Stimulated activated CD4-positive, alpha-beta T cell treated with anti-CD3 and anti-CD28 coated beads, Interleukin-1b, Interleukin-23, amount 100 ng/mL, for 4 hours (primary cell): Measurements from ENCODE around the gene PPM1J.

Source experiments
- DNase-seq, 2 donors: peaks; one replicate each; pipeline ENCODE4 v3.0.0-alpha.2; 2020; ENCODE audit warnings: low read depth in 2 of 2

Gene PPM1J

GRCh38 chr1:112687785-112688496 lies 27.2 kb downstream of the PPM1J start:
- no peak for DNase-seq

- DNase-seq = no peak
These were observed 27.8 kb downstream of the PPM1J start for GRCh38 chr1:112687361-112687760.

- no peak for DNase-seq
These were observed 28.3 kb downstream of the PPM1J start for GRCh38 chr1:112686835-112687234.

GRCh38 chr1:112686417-112686816 lies 28.7 kb downstream of the PPM1J start:
- DNase-seq = no peak

- no peak for DNase-seq
These were observed 29.2 kb downstream of the PPM1J start for GRCh38 chr1:112685913-112686312.

GRCh38 chr1:112678605-112679004 lies 36.5 kb downstream of the PPM1J start:
- DNase-seq = no peak

- no peak for DNase-seq
These were observed 37.6 kb downstream of the PPM1J start for GRCh38 chr1:112677501-112677900.

GRCh38 chr1:112676543-112676942 lies 38.6 kb downstream of the PPM1J start:
- no peak for DNase-seq

- DNase-seq = no peak
These were observed 39.3 kb downstream of the PPM1J start for GRCh38 chr1:112675728-112676381.

GRCh38 chr1:112674986-112675727 lies 40.0 kb downstream of the PPM1J start:
- peak in 1 of 2 donors; percentile 43 for DNase-seq

- peak; percentile 25 to 29 for DNase-seq
These were observed 40.6 kb downstream of the PPM1J start, which contains the start of gene MOV10 for GRCh38 chr1:112674440-112674985. MOV10 (plus strand) TSS chr1:112674659; CDS start chr1:112674913, 254 bp downstream.

GRCh38 chr1:112673592-112674439 lies 41.3 kb downstream of the PPM1J start:
- DNase-seq = no peak

- DNase-seq = no peak
These were observed 42.3 kb downstream of the PPM1J start for GRCh38 chr1:112672842-112673241.

- no peak for DNase-seq
These were observed 43.1 kb downstream of the PPM1J start for GRCh38 chr1:112672009-112672408.

- no peak for DNase-seq
These were observed 48.2 kb downstream of the PPM1J start for GRCh38 chr1:112666946-112667345.

- no peak for DNase-seq
These were observed 49.3 kb downstream of the PPM1J start for GRCh38 chr1:112665857-112666256.
